PFSK-1 (cell line): ENCODE measurements around the gene CCDC85C.

ENCODE experiments used
- FOXP2 ChIP-seq: optimal IDR thresholded peaks from 2 replicates; pipeline ENCODE3; 2011; ENCODE audit warnings: borderline replicate concordance, control low read depth, inconsistent platforms; ENCODE audit not compliant: insufficient read depth; ENCODE audit errors: extremely low read length, extremely low read depth
- POLR2AphosphoS5 ChIP-seq: IDR thresholded peaks from 2 replicates; pipeline ENCODE4 v1.6.1; 2012; ENCODE audit warnings: low read depth, mild to moderate bottlenecking, control low read depth, low read length, moderate library complexity
- SIN3A ChIP-seq: IDR thresholded peaks from 2 replicates; pipeline ENCODE4 v1.6.1; 2012; ENCODE audit warnings: mild to moderate bottlenecking, low read length, moderate library complexity, borderline replicate concordance; ENCODE audit not compliant: insufficient read depth
- TAF1 ChIP-seq: IDR thresholded peaks from 2 replicates; pipeline ENCODE4 v1.6.1; 2012; ENCODE audit warnings: low read length, control low read depth, borderline replicate concordance; ENCODE audit not compliant: insufficient read depth
- TF ChIP-seq, protein P1 (sequence below), 2 experiments: IDR thresholded peaks; 2 replicates each; pipeline versions ENCODE4 v1.6.1 to v1.8.0; 2011 to 2012; ENCODE audit warnings: low read depth in 2 of 2, low read length in 2 of 2, control low read depth in 1 of 2, inconsistent platforms in 1 of 2, mild to moderate bottlenecking in 1 of 2, moderate library complexity in 1 of 2; ENCODE audit not compliant: insufficient read depth in 1 of 2

The CCDC85C gene

DNA sequence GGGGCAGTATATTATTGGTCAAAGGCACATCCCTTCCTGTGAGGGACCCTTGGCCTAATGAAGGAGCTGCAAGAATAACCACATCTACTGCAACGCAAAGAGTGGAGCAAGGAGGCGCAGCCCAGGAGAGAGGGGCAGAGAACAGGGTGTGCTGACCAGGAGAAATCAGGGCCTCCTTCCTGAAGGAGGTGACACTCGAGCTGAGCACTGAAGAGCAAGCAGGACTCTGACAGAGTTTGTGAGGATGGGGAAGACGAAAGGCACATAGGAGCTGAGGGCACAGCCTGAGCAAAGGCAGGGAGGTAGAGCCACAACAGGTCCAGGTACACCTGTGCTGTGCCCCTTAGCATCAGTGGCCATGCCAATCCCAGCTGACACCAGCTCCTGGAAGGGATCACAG is 60.6 kb downstream of the CCDC85C start:
- TF ChIP-seq SIN3A (no peak), FOXP2 (no peak), TAF1 (no peak), POLR2AphosphoS5 (no peak)
- TF ChIP-seq, protein P1, sequence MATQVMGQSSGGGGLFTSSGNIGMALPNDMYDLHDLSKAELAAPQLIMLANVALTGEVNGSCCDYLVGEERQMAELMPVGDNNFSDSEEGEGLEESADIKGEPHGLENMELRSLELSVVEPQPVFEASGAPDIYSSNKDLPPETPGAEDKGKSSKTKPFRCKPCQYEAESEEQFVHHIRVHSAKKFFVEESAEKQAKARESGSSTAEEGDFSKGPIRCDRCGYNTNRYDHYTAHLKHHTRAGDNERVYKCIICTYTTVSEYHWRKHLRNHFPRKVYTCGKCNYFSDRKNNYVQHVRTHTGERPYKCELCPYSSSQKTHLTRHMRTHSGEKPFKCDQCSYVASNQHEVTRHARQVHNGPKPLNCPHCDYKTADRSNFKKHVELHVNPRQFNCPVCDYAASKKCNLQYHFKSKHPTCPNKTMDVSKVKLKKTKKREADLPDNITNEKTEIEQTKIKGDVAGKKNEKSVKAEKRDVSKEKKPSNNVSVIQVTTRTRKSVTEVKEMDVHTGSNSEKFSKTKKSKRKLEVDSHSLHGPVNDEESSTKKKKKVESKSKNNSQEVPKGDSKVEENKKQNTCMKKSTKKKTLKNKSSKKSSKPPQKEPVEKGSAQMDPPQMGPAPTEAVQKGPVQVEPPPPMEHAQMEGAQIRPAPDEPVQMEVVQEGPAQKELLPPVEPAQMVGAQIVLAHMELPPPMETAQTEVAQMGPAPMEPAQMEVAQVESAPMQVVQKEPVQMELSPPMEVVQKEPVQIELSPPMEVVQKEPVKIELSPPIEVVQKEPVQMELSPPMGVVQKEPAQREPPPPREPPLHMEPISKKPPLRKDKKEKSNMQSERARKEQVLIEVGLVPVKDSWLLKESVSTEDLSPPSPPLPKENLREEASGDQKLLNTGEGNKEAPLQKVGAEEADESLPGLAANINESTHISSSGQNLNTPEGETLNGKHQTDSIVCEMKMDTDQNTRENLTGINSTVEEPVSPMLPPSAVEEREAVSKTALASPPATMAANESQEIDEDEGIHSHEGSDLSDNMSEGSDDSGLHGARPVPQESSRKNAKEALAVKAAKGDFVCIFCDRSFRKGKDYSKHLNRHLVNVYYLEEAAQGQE (IDR thresholded peaks at IDR 0.05; ENCODE audit: insufficient read depth in 1 of 2, low read depth in 2 of 2, low read length in 2 of 2), result no peak

DNA sequence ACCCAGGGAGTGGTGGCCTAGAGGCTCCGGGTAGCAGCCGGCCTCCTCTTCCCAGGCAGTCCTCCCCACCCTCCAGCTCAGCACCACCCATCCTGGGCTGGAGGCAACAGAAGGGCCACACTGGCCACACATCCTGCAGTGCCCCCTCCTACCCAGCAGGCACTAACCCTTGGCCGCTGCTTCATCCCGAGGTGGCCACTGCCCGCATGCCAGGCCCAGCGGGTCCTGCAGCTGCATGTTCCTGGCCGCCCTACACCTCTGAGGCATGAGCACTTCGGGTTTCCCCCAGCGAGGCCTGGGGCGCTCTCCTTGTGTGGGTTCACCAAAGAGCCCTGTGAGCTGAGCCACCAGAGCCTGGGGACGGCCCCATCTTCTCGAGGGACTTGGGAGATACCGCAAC is 61.4 kb downstream of the CCDC85C start:
- TF ChIP-seq TAF1 (no peak), POLR2AphosphoS5 (no peak), SIN3A (no peak), FOXP2 (no peak)
- TF ChIP-seq, protein P1 (IDR thresholded peaks at IDR 0.05; ENCODE audit: insufficient read depth in 1 of 2, low read depth in 2 of 2, low read length in 2 of 2), result no peak

GRCh38 chr14:99541677-99542470 is 62.1 kb downstream of the CCDC85C start:
- TF ChIP-seq, protein P1 (IDR thresholded peaks at IDR 0.05; ENCODE audit: insufficient read depth in 1 of 2, low read depth in 2 of 2, low read length in 2 of 2), result no peak
- TF ChIP-seq SIN3A (no peak), TAF1 (no peak), POLR2AphosphoS5 (no peak), FOXP2 (no peak)

DNA sequence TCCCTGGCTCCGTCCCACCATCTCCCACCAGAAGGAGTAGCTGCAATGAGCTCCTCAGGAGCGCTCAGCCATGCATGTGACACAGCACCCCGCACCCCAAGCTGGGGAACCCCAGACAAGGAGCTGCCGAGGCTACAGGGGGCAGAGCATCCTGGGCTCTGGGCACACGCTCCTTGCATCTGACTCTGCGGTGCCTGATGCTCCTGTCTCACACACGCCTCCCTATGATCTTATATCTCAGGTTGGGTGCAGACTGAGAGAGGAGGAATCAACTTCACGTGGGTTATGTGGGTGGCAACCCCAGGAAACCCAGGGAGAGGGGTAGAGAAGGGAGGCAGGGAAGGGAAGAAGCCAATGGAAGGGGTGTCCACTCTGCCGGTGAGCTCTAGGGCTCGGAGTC is 62.8 kb downstream of the CCDC85C start:
- TF ChIP-seq, protein P1 (IDR thresholded peaks at IDR 0.05; ENCODE audit: insufficient read depth in 1 of 2, low read depth in 2 of 2, low read length in 2 of 2), result no peak
- no peak for TF ChIP-seq FOXP2
- TF ChIP-seq POLR2AphosphoS5, result no peak
- no peak for TF ChIP-seq TAF1
- no peak for TF ChIP-seq SIN3A
